GM13976 (cell line): ENCODE data around the gene RANBP17.

Source experiments
- DNase-seq: peaks from one replicate; pipeline ENCODE4 v3.0.0; 2012; ENCODE audit warnings: low spot score
- CTCF ChIP-seq: IDR thresholded peaks from 2 replicates; pipeline ENCODE4 v1.5.1; 2012; ENCODE audit warnings: borderline replicate concordance, mild to moderate bottlenecking; ENCODE audit not compliant: insufficient read depth; ENCODE audit errors: extremely low read depth, missing control alignments, control extremely low read depth
- in situ Hi-C: fragments of 300-500 bp; cut with MboI; formaldehyde crosslinking; loops from one replicate; pipeline ENCODE4 v1.12.0; 2022; ENCODE audit warnings: low sequenced_read_pairs, mixed read lengths, inconsistent platforms; ENCODE audit not compliant: unreplicated experiment

Gene RANBP17

GRCh38 chr5:171309276-171310211 is 447.7 kb downstream of the RANBP17 start:
- no peak for TF ChIP-seq CTCF
- no peak for DNase-seq
- in situ Hi-C loops: no loop called here

GRCh38 chr5:171310212-171310818 is 448.5 kb downstream of the RANBP17 start:
- TF ChIP-seq CTCF: no peak
- DNase-seq: no peak
- in situ Hi-C loops: no loop called here

DNA sequence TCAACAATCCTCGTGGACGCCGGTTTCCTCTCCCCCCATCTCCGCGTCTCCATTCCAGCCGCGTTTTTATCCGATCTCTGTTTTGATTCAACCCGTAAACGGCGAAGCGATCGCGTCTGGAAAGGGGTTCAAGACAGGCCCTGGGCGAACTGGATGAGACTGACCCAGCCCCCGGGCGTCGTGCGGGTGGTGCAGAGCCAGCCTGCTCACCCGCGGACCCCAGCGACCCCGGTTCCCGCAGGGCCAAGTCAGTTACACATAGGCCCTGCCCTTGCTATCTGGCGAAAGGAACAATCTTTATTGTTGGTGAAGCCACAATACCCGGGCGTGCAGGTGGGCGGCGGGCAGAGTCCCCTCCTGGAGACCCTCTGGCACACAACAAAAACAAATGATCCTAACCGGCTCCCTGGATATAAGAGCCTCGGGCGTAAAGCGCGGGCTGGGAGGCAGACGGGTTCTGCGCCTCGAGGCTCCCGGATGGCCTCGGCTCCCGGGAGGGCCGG is 449.1 kb downstream of the RANBP17 start:
- DNase-seq: no peak
- TF ChIP-seq CTCF: no peak
- in situ Hi-C loops: no loop called here

GRCh38 chr5:171311322-171312077 is 449.7 kb downstream of the RANBP17 start:
- peak; percentile 63 for DNase-seq
- no peak for TF ChIP-seq CTCF
- in situ Hi-C loops: no loop called here

GRCh38 chr5:171312129-171312974 is 450.5 kb downstream of the RANBP17 start:
- in situ Hi-C loops: no loop called here
- TF ChIP-seq CTCF: no peak
- DNase-seq: no peak
